Ecto neural progenitor cell (in vitro differentiated cells): ENCODE data around the gene CAMTA1.

Experiments
- DNase-seq: peaks from one replicate; pipeline ENCODE4 v3.0.0-alpha.2; 2018; ENCODE audit warnings: low spot score

The CAMTA1 gene

GRCh38 chr1:7369866-7370265 is 584.6 kb downstream of the CAMTA1 start:
- no peak for DNase-seq

- no peak for DNase-seq
Observed at GRCh38 chr1:7371926-7372325, 586.7 kb downstream of the CAMTA1 start.

GRCh38 chr1:7372477-7373120 is 587.3 kb downstream of the CAMTA1 start:
- no peak for DNase-seq

GRCh38 chr1:7373251-7373650 is 588.0 kb downstream of the CAMTA1 start:
- no peak for DNase-seq

- DNase-seq: no peak
Observed at GRCh38 chr1:7373876-7374562, 588.8 kb downstream of the CAMTA1 start.

GRCh38 chr1:7374563-7375160 is 589.4 kb downstream of the CAMTA1 start:
- DNase-seq: no peak

- peak; percentile 38 for DNase-seq
Observed at GRCh38 chr1:7375329-7375728, 590.1 kb downstream of the CAMTA1 start.

- DNase-seq: peak; percentile 19
Observed at GRCh38 chr1:7375781-7376660, 590.8 kb downstream of the CAMTA1 start.

GRCh38 chr1:7376676-7377075 is 591.4 kb downstream of the CAMTA1 start:
- no peak for DNase-seq

- peak; percentile 40 for DNase-seq
Observed at GRCh38 chr1:7378346-7379130, 593.3 kb downstream of the CAMTA1 start.

- DNase-seq: peak; percentile 67
Observed at GRCh38 chr1:7379441-7379971, 594.3 kb downstream of the CAMTA1 start.

GRCh38 chr1:7380068-7380467 is 594.8 kb downstream of the CAMTA1 start:
- peak; percentile 29 for DNase-seq

GRCh38 chr1:7380712-7381111 is 595.5 kb downstream of the CAMTA1 start:
- peak; percentile 33 for DNase-seq

GRCh38 chr1:7381729-7382128 is 596.5 kb downstream of the CAMTA1 start:
- DNase-seq: peak; percentile 11

- DNase-seq: no peak
Observed at GRCh38 chr1:7382971-7383370, 597.7 kb downstream of the CAMTA1 start.

GRCh38 chr1:7383671-7384520 is 598.6 kb downstream of the CAMTA1 start:
- peak; percentile 38 for DNase-seq

- peak; percentile 37 for DNase-seq
Observed at GRCh38 chr1:7384679-7385078, 599.4 kb downstream of the CAMTA1 start.

- peak; percentile 46 for DNase-seq
Observed at GRCh38 chr1:7385471-7386225, 600.4 kb downstream of the CAMTA1 start.

GRCh38 chr1:7386226-7387052 is 601.2 kb downstream of the CAMTA1 start:
- DNase-seq: peak; percentile 37
